Body of pancreas (tissue), 4 donors: ENCODE measurements around the gene SNX17.

Source experiments
- POLR2A ChIP-seq, 3 donors: fragments of 450-650 bp; IDR thresholded peaks; one replicate each; pipeline ENCODE4 v1.6.1; 2016; ENCODE audit warnings: antibody characterized with exemption in 3 of 3, mild to moderate bottlenecking in 2 of 3
- TF ChIP-seq, protein P1 (sequence below), 7 experiments: fragments of 450-650 bp in 4 of 7; fragments of 200-600 bp in 3 of 7; sonication (generic) in 3 of 7; IDR thresholded peaks; one replicate each; pipeline ENCODE4 v1.5.1; 2016 to 2019; ENCODE audit warnings: antibody characterized with exemption in 7 of 7

DNA sequence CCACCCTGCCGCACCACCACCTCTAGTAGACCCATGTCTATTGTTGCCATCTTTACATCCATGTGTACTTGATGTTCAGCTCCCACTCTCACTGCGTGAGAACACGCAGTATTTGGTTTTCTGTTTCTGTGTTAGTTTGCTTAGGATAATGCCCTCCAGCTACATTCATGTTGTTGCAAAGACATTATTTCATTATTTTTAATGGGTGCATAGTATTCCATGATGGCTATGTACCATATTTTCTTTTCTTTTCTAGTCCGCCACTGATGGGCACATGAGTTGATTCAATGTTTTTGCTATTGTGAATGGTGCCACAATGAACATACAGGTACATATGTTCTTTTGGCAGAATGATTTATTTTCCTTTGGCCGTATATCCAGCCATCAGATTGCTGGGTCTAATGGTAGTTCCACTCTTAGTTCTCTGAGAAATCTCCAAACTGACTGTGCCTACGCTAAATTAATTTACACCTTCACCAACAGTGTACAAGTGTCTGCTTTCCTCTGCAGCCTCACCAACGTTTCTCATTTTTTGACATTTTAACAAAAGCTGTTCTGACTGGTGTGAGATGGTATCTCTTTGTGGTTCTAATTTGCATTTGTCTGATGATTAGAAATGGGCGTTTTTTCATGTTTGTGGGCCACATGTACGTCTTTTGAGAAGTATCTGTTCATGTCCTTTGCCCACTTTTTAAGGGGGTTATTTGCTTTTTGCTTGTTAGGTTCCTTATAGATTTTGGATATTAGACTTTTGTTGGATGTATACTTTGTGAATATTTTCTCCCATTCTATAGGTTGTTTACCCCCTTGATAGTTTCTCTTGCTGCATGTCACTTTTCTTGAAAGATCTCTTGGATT lies 20.6 kb downstream of the SNX17 start:
- TF ChIP-seq, protein P1, sequence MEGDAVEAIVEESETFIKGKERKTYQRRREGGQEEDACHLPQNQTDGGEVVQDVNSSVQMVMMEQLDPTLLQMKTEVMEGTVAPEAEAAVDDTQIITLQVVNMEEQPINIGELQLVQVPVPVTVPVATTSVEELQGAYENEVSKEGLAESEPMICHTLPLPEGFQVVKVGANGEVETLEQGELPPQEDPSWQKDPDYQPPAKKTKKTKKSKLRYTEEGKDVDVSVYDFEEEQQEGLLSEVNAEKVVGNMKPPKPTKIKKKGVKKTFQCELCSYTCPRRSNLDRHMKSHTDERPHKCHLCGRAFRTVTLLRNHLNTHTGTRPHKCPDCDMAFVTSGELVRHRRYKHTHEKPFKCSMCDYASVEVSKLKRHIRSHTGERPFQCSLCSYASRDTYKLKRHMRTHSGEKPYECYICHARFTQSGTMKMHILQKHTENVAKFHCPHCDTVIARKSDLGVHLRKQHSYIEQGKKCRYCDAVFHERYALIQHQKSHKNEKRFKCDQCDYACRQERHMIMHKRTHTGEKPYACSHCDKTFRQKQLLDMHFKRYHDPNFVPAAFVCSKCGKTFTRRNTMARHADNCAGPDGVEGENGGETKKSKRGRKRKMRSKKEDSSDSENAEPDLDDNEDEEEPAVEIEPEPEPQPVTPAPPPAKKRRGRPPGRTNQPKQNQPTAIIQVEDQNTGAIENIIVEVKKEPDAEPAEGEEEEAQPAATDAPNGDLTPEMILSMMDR (IDR thresholded peaks at IDR 0.05) = no peak
- no peak for TF ChIP-seq POLR2A (IDR thresholded peaks at IDR 0.05)
